Measurements from ENCODE around the gene HSF2BP. TPM values are rescaled to one million over a fixed set of nuclear protein-coding genes. Genes with fewer than 3 reads are reported as not detected.

HSF2BP gene
- total RNA-seq, 4 donors from 2014 or later = 0.35 to 0.67 TPM; not detected in 2

DNA sequence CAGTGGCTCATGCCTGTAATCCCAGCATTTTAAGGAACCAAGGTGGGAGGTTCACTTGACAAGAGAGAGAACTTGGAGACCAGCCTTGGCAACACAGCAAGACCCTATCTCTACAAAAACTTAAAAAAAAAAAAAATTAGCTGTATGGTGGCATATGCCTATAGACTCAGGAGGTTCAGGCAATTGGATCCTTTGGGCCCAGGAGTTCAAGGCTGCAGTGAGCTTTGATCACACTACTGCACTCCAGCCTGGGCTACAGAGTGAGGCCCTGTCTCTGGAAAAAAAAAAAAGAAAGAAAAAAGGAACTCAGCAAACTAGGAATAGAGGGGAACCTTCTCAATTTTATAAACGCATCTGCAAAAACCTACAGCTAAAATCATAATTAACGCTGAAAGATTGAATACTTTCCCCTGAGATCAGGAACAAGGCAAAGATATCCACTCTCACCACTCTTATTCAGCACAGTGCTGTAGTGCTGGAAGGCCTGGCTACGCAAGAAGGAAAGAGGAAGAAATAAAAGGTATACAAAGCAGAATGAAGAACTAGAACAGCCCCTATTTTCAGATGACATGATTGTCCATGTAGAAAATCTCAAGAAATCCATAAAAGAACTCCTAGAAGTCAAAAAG is 21.6 kb downstream of the HSF2BP start:
- H3K27me3 ChIP-seq = no peaks in the 10 kb centered on the region

DNA sequence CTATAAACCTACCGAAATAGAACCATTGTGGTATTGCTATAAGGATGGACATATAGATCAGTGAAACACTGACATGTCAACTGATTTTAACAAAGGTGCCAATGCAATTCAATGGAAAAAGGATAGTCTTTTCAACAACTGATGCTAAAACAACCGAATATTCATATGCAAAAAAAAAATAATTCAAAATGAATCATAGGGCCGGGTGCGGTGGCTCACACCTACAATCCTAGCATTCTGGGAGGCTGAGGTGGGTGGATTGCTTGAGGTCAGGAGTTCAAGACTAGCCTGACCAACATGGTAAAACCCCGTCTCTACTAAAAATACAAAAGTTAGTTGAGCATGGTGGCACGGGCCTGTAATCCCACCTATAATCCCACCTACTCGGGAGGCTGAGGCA is 23.9 kb downstream of the HSF2BP start:
- no peak for DNase-seq
- Histone ChIP-seq H3K27ac (no peak overlapping the region), H3K4me3 (no peak overlapping the region), H3K4me1 (no peaks in the 10 kb centered on the region), H3K27me3 (no peaks in the 10 kb centered on the region), H3K9me3 (no peaks in the 10 kb centered on the region), H3K36me3 (no peaks in the 10 kb centered on the region)
- TF ChIP-seq POLR2A (IDR thresholded peaks at IDR 0.05) = no peak
- TF ChIP-seq, protein P1, sequence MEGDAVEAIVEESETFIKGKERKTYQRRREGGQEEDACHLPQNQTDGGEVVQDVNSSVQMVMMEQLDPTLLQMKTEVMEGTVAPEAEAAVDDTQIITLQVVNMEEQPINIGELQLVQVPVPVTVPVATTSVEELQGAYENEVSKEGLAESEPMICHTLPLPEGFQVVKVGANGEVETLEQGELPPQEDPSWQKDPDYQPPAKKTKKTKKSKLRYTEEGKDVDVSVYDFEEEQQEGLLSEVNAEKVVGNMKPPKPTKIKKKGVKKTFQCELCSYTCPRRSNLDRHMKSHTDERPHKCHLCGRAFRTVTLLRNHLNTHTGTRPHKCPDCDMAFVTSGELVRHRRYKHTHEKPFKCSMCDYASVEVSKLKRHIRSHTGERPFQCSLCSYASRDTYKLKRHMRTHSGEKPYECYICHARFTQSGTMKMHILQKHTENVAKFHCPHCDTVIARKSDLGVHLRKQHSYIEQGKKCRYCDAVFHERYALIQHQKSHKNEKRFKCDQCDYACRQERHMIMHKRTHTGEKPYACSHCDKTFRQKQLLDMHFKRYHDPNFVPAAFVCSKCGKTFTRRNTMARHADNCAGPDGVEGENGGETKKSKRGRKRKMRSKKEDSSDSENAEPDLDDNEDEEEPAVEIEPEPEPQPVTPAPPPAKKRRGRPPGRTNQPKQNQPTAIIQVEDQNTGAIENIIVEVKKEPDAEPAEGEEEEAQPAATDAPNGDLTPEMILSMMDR (IDR thresholded peaks at IDR 0.05) = no peak

More for the DNA sequence above, 21.6 kb downstream of the HSF2BP start:
- no peak for DNase-seq
- no peak overlapping the region for H3K27ac ChIP-seq
- TF ChIP-seq, protein P1 (IDR thresholded peaks at IDR 0.05) = no peak
- no peak for TF ChIP-seq POLR2A (IDR thresholded peaks at IDR 0.05)
- H3K9me3 ChIP-seq = no peaks in the 10 kb centered on the region
- H3K4me3 ChIP-seq = no peak overlapping the region
- no peaks in the 10 kb centered on the region for H3K4me1 ChIP-seq
- no peaks in the 10 kb centered on the region for H3K36me3 ChIP-seq

DNA sequence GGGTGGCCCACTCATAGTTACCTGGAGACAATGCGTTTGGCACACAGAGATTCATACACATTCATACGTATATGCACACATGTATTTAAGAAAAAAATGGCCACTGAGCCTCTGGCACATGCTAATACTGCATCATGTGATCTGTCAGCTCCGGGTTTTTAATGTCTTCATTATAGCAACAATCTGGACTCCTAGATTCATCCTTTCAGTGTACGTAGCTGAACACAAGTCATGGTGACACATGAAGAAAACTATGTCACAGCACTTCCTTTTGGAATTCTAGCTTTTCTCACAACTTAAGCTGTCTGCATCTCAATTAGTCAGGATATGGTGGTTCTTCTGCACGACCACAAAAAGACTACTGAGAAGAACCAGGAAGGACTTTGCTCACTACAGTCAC is 24.7 kb downstream of the HSF2BP start:
- DNase-seq = no peak
- TF ChIP-seq POLR2A (IDR thresholded peaks at IDR 0.05) = no peak
- TF ChIP-seq, protein P1 (IDR thresholded peaks at IDR 0.05) = no peak
- Histone ChIP-seq H3K27ac (no peak overlapping the region), H3K36me3 (no peaks in the 10 kb centered on the region), H3K4me1 (no peaks in the 10 kb centered on the region), H3K27me3 (no peaks in the 10 kb centered on the region), H3K4me3 (no peak overlapping the region), H3K9me3 (no peaks in the 10 kb centered on the region)

DNA sequence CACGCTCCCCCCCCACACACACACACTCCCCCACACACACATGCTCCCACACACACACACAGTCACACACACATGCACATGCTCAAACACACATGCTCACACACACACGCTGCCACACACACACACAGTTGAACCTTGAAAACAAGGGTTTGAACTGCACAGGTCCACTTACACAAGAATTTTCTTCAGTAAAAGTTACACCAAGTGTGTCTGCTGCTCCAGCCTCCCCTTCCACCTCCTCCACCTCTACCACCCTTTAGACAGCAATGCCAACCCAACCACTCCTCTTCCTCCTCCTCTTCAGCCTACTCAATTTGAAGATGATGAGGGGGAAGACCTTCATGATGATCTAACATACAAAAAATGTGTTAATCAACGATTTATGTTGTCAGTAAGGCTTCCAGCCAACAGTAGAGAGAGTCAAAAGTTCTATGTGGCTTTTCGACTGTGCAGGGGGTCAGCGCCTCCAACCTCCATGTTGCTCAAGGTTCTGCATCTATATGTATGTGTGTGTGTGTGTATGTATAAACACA is 26.8 kb downstream of the HSF2BP start:
- H3K9me3 ChIP-seq = no peaks in the 10 kb centered on the region
- no peaks in the 10 kb centered on the region for H3K27me3 ChIP-seq
- TF ChIP-seq POLR2A (IDR thresholded peaks at IDR 0.05) = no peak
- TF ChIP-seq, protein P1 (IDR thresholded peaks at IDR 0.05) = no peak
- H3K4me3 ChIP-seq = no peak overlapping the region
- no peak for DNase-seq
- no peaks in the 10 kb centered on the region for H3K4me1 ChIP-seq
- H3K36me3 ChIP-seq = no peaks in the 10 kb centered on the region
- H3K27ac ChIP-seq = no peak overlapping the region

DNA sequence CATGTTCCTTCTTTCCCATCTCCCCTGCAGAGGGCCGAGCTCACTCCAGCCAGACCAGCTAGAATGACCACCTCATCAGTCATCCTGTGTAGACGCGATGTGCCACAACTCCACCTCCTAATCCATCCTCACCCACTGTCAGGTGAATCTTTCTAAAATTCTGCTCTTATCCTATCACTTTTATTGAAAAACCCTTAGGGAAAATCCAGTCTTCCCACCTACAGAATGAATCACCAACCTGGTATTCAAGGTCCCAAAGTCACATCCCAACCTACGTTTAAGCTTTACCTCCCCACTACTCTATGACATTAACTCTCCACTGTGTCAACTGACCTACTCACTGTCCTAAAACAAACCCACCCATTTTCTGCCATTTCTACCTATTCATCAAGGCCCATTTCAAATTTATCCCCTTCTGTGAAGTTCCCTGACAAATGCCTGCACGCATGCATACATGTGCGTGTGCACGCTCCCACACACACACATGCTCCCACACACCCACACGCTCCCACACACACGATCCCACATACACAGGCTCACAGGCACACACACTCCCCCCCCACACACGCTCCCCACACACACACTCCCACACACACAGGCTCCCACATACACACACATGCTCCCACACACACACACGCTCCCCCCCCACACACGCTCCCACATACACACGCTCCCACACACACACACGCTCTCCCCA is 27.7 kb downstream of the HSF2BP start:
- Histone ChIP-seq H3K36me3 (no peaks in the 10 kb centered on the region), H3K4me1 (no peaks in the 10 kb centered on the region), H3K27me3 (no peaks in the 10 kb centered on the region), H3K27ac (no peak overlapping the region), H3K4me3 (no peak overlapping the region), H3K9me3 (no peaks in the 10 kb centered on the region)
- TF ChIP-seq POLR2A (IDR thresholded peaks at IDR 0.05) = no peak
- TF ChIP-seq, protein P1 (IDR thresholded peaks at IDR 0.05) = no peak
- no peak for DNase-seq
